ENCODE results near the gene CCNL2. TPM values are rescaled to one million over a fixed set of nuclear protein-coding genes. Genes with fewer than 3 reads are reported as not detected.

CCNL2 gene
- total RNA-seq, 2 experiments from 2014 or later = 274 to 281 TPM

DNA sequence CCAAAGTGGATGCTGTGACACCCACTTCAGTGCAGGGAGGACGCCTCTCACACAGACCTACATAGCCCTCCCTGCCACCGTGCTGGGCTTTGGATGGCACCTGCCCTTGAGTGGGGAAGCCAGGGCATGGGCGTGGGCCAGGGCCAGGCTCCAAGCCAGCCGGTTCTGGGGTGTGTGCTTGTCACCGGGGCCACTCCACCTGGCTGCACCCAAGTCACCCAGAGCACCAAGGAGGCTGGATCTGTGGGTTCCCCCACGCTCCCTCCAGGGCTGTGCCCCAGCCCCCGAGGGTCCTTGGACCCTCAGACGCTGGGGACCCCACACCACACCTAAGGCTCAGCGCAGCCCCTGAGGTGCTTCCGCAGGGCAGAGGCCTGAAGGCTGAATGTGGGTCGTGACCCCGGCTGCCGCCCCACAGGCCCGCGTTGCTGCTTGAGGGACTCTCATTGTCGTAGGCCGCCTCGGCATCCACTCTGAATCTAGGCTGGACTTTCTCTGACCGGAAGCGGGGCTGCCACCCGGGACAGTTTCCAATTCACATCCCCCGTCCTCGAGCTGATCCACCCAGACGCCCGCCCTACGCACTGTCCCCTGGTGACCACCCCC is 42.2 kb downstream of the CCNL2 start:
- H3K27me3 ChIP-seq (ENCODE audit: control insufficient read depth in 1 of 2, insufficient read depth in 2 of 2, low read length in 2 of 2) = peaks cover 37 to 50% of the 10 kb centered on the region in 2 experiments
- Mint-ChIP-seq H3K9me3 (no peaks in the 10 kb centered on the region), H3K27ac (no peak overlapping the region), H3K27me3 (peaks cover 47% of the 10 kb centered on the region), H3K4me1 (ENCODE audit: low read depth) (peaks cover 32% of the 10 kb centered on the region), H3K4me3 (no peak overlapping the region), H3K36me3 (ENCODE audit: low read depth) (no peaks in the 10 kb centered on the region)
- peaks cover 47% of the 10 kb centered on the region for H3K4me1 ChIP-seq (ENCODE audit: insufficient read depth, low read length)
- ChIA-PET CTCF (no interaction called here), POLR2A (no interaction called here)
- no peak overlapping the region for H3K27ac ChIP-seq (ENCODE audit: low read depth in 1 of 2, low read length in 2 of 2)
- DNase-seq = no peak
- H3K4me3 ChIP-seq (ENCODE audit: low read length) = no peak overlapping the region
- no peaks in the 10 kb centered on the region for H3K36me3 ChIP-seq (ENCODE audit: insufficient read depth, low read length)
- no peak for ATAC-seq (ENCODE audit: poor library complexity)
- peaks cover 0 to 31% of the 10 kb centered on the region in 2 experiments for H3K9me3 ChIP-seq (ENCODE audit: control insufficient read depth in 1 of 2, insufficient read depth in 1 of 2, low read length in 2 of 2)
- TF ChIP-seq CTCF (IDR thresholded peaks at IDR 0.05) = no peak
- intact Hi-C loops (cut with DNase I, micrococcal nuclease) = no loop called here

GRCh38 chr1:1356166-1356795 is 42.9 kb downstream of the CCNL2 start:
- CTCF ChIA-PET = no interaction called here

GRCh38 chr1:1355416-1355815 is 43.7 kb downstream of the CCNL2 start:
- peaks cover 54% of the 10 kb centered on the region for H3K4me1 ChIP-seq (ENCODE audit: insufficient read depth, low read length)
- H3K27me3 ChIP-seq (ENCODE audit: control insufficient read depth in 1 of 2, insufficient read depth in 2 of 2, low read length in 2 of 2) = peaks cover 37 to 50% of the 10 kb centered on the region in 2 experiments
- no peaks in the 10 kb centered on the region for H3K36me3 ChIP-seq (ENCODE audit: insufficient read depth, low read length)
- Mint-ChIP-seq H3K4me3 (no peak overlapping the region), H3K9me3 (no peaks in the 10 kb centered on the region), H3K27me3 (peaks cover 41% of the 10 kb centered on the region), H3K4me1 (ENCODE audit: low read depth) (peaks cover 28% of the 10 kb centered on the region), H3K27ac (no peak overlapping the region), H3K36me3 (ENCODE audit: low read depth) (no peaks in the 10 kb centered on the region)
- no peak overlapping the region for H3K4me3 ChIP-seq (ENCODE audit: low read length)
- no peak for TF ChIP-seq CTCF (IDR thresholded peaks at IDR 0.05)
- no peak overlapping the region for H3K27ac ChIP-seq (ENCODE audit: low read depth in 1 of 2, low read length in 2 of 2)
- ChIA-PET CTCF (no interaction called here), POLR2A (interaction anchor here (0.8 to 2.3 kb wide), 3 partner anchors 16 to 50 kb away, joined by 3 to 12 read pairs (median 3); no protein-coding TSS in a partner anchor)
- H3K9me3 ChIP-seq (ENCODE audit: control insufficient read depth in 1 of 2, insufficient read depth in 1 of 2, low read length in 2 of 2) = peaks cover 0 to 31% of the 10 kb centered on the region in 2 experiments
- intact Hi-C loops (cut with DNase I, micrococcal nuclease) = loop anchor here in 1 of 2 experiments (2.0 kb wide), 1 partner anchor 15 kb away; no protein-coding TSS in a partner anchor
- ATAC-seq (ENCODE audit: poor library complexity) = no peak
- no peak for DNase-seq

More at GRCh38 chr1:1356166-1356795, 42.9 kb downstream of the CCNL2 start:
- Histone ChIP-seq H3K36me3 (ENCODE audit: insufficient read depth, low read length) (no peaks in the 10 kb centered on the region), H3K27ac (ENCODE audit: low read depth in 1 of 2, low read length in 2 of 2) (no peak overlapping the region), H3K4me3 (ENCODE audit: low read length) (no peak overlapping the region), H3K9me3 (ENCODE audit: control insufficient read depth in 1 of 2, insufficient read depth in 1 of 2, low read length in 2 of 2) (peaks cover 0 to 31% of the 10 kb centered on the region in 2 experiments), H3K27me3 (ENCODE audit: control insufficient read depth in 1 of 2, insufficient read depth in 2 of 2, low read length in 2 of 2) (peaks cover 37 to 50% of the 10 kb centered on the region in 2 experiments), H3K4me1 (ENCODE audit: insufficient read depth, low read length) (peaks cover 54% of the 10 kb centered on the region)
- POLR2A ChIA-PET = interaction anchor here (0.8 to 1.0 kb wide), 2 partner anchors 19 to 51 kb away, joined by 3 read pairs; no protein-coding TSS in a partner anchor
- intact Hi-C loops (cut with DNase I, micrococcal nuclease) = no loop called here
- DNase-seq (no peak), ATAC-seq (ENCODE audit: poor library complexity) (no peak)
- H3K4me1 Mint-ChIP-seq (ENCODE audit: low read depth) = peaks cover 32% of the 10 kb centered on the region
- no peaks in the 10 kb centered on the region for H3K9me3 Mint-ChIP-seq
- no peaks in the 10 kb centered on the region for H3K36me3 Mint-ChIP-seq (ENCODE audit: low read depth)
- no peak for TF ChIP-seq CTCF (IDR thresholded peaks at IDR 0.05)
- no peak overlapping the region for H3K27ac Mint-ChIP-seq
- H3K4me3 Mint-ChIP-seq = no peak overlapping the region
- peaks cover 47% of the 10 kb centered on the region for H3K27me3 Mint-ChIP-seq

Measured in CD4-positive, alpha-beta T cell (primary cell).